ENCODE results near the gene NEUROD2.
"Not testable (repeated sequence)": the region's sequence is repeated elsewhere in the genome, so short reads cannot be mapped to it uniquely, and the experiment has no call there.

NEUROD2 gene

GRCh38 chr17:39595928-39596510, 11.7 kb downstream of the NEUROD2 start:
- H3K4me3 ChIP-seq (ENCODE audit: low read depth, low read length), result no peak overlapping the region
- TF ChIP-seq, protein P1, sequence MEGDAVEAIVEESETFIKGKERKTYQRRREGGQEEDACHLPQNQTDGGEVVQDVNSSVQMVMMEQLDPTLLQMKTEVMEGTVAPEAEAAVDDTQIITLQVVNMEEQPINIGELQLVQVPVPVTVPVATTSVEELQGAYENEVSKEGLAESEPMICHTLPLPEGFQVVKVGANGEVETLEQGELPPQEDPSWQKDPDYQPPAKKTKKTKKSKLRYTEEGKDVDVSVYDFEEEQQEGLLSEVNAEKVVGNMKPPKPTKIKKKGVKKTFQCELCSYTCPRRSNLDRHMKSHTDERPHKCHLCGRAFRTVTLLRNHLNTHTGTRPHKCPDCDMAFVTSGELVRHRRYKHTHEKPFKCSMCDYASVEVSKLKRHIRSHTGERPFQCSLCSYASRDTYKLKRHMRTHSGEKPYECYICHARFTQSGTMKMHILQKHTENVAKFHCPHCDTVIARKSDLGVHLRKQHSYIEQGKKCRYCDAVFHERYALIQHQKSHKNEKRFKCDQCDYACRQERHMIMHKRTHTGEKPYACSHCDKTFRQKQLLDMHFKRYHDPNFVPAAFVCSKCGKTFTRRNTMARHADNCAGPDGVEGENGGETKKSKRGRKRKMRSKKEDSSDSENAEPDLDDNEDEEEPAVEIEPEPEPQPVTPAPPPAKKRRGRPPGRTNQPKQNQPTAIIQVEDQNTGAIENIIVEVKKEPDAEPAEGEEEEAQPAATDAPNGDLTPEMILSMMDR (IDR thresholded peaks at IDR 0.05; ENCODE audit: low read depth, low read length, missing control alignments), result no peak
- no peak for DNase-seq (ENCODE audit: low read depth)
- in situ Hi-C loops (cut with HindIII; ENCODE audit: low sequenced_read_pairs), result no loop called here

GRCh38 chr17:39595294-39595693, 12.4 kb downstream of the NEUROD2 start:
- no peak for DNase-seq (ENCODE audit: low read depth)
- H3K4me3 ChIP-seq (ENCODE audit: low read depth, low read length), result no peak overlapping the region
- in situ Hi-C loops (cut with HindIII; ENCODE audit: low sequenced_read_pairs), result no loop called here
- TF ChIP-seq, protein P1 (IDR thresholded peaks at IDR 0.05; ENCODE audit: low read depth, low read length, missing control alignments), result no peak

GRCh38 chr17:39593371-39593770, 14.3 kb downstream of the NEUROD2 start:
- no peak overlapping the region for H3K4me3 ChIP-seq (ENCODE audit: low read depth, low read length)
- no peak for DNase-seq (ENCODE audit: low read depth)
- in situ Hi-C loops (cut with HindIII; ENCODE audit: low sequenced_read_pairs), result no loop called here
- TF ChIP-seq, protein P1 (IDR thresholded peaks at IDR 0.05; ENCODE audit: low read depth, low read length, missing control alignments), result no peak

GRCh38 chr17:39591958-39592954, 15.5 kb downstream of the NEUROD2 start:
- TF ChIP-seq, protein P1 (IDR thresholded peaks at IDR 0.05; ENCODE audit: low read depth, low read length, missing control alignments), result no peak
- H3K4me3 ChIP-seq (ENCODE audit: low read depth, low read length), result no peak overlapping the region
- DNase-seq (ENCODE audit: low read depth), result peak; percentile 39
- in situ Hi-C loops (cut with HindIII; ENCODE audit: low sequenced_read_pairs), result no loop called here

- in situ Hi-C loops (cut with HindIII; ENCODE audit: low sequenced_read_pairs); H3K4me3 ChIP-seq (ENCODE audit: low read depth, low read length); DNase-seq (ENCODE audit: low read depth): not testable (repeated sequence)
Observed at GRCh38 chr17:39590180-39590579, 17.5 kb downstream of the NEUROD2 start.

- in situ Hi-C loops (cut with HindIII; ENCODE audit: low sequenced_read_pairs), result no loop called here
- DNase-seq (ENCODE audit: low read depth), result no peak
- H3K4me3 ChIP-seq (ENCODE audit: low read depth, low read length), result no peak overlapping the region
- TF ChIP-seq, protein P1 (IDR thresholded peaks at IDR 0.05; ENCODE audit: low read depth, low read length, missing control alignments), result no peak
Observed at GRCh38 chr17:39582658-39583057, 25.1 kb downstream of the NEUROD2 start.

GRCh38 chr17:39581759-39582085, 26.0 kb downstream of the NEUROD2 start:
- TF ChIP-seq, protein P1 (IDR thresholded peaks at IDR 0.05; ENCODE audit: low read depth, low read length, missing control alignments), result no peak
- in situ Hi-C loops (cut with HindIII; ENCODE audit: low sequenced_read_pairs), result no loop called here
- H3K4me3 ChIP-seq (ENCODE audit: low read depth, low read length), result no peak overlapping the region
- no peak for DNase-seq (ENCODE audit: low read depth)

All from astrocyte of the cerebellum (primary cell).